ENCODE data around the gene PCDH15.

PCDH15 gene

GRCh38 chr10:54708591-54708990 lies 92.4 kb downstream of the PCDH15 start:
- DNase-seq (ENCODE audit: low read depth in 2 of 2, low spot score in 1 of 2) = no peak

GRCh38 chr10:54708021-54708420 lies 93.0 kb downstream of the PCDH15 start:
- DNase-seq (ENCODE audit: low read depth in 2 of 2, low spot score in 1 of 2) = no peak

DNA sequence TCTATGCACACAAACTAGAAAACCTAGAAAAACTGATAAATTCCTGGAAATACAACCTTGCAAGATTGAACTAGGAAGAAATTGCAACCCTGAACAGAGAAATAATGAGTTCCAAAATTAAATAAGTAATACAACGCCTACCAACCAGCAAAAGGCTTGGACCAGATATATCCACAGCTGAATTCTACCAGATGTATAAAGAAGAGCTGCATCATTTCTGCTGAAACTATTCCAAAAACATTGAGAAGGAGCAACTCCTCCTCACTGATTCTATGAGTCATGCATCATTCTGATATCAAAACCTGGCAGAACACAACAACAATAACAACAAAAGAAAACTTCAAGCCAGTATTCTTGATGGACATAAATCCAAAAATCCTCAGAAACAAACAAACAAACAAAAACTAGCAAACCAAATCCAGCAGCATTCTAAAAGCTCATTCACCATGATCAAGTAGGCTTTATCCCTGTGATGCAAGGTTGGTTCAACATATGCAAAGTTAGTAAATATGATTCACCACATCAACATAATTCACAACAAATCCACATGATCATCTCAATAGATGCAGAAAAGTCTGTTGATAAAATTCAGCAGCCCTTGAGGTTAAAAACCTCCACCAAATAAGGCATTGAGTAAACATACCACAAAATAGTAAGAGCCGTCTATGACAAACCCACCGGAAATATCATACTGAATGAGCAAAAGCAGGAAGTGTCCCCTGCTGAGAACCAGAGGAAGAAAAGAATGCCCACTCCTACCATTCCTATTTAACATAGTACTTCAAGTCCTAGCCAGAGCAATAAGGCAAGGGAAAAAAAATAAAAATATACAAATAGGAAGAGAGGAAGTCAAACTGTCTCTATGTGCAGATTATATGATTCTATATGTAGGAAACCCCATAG lies 98.2 kb downstream of the PCDH15 start:
- DNase-seq (ENCODE audit: low read depth in 2 of 2, low spot score in 1 of 2) = no peak

- no peak for DNase-seq (ENCODE audit: low read depth in 2 of 2, low spot score in 1 of 2)
Measured at GRCh38 chr10:54691331-54691730, 109.7 kb downstream of the PCDH15 start.

DNA sequence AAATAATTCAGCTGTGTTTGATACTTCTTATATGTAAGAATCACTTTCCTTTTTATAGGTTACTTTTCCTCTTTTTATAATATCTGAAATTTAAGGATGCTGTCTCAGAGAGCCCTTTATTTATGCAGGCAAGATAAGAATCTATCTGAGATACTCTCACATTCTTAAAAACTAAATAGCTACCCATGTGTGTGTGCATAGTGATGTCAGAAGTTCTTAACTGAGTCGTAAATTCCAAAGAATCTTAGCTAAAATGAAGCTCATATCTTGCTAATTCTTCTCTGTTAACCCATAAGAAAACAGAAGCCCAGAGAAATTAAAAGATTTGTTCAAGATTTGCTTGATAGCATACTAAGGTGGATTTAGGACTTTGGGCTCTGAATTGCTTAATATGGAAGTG lies 118.5 kb downstream of the PCDH15 start:
- no peak for DNase-seq (ENCODE audit: low read depth in 2 of 2, low spot score in 1 of 2)

DNA sequence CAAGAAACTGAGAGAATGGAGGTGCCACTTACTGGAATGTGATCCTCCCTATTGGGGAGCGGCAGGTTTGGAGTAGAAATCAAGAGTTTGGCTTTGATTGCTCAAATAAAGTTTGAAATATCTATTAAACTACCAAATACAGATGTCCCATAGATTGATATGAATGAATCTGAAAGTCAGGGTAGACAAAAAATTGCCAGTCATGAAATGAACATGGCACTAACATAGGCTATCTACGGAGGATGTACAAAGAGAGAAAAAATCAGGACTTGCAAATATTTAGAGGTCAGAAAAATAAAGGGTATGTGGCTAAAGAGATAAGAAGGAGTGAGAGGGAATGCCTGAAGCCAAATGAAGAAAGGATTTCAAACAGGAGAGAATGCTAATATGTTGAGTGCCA lies 119.9 kb downstream of the PCDH15 start:
- no peak for DNase-seq (ENCODE audit: low read depth in 2 of 2, low spot score in 1 of 2)

GRCh38 chr10:54667136-54667535 lies 133.9 kb downstream of the PCDH15 start:
- no peak for DNase-seq (ENCODE audit: low read depth in 2 of 2, low spot score in 1 of 2)

- DNase-seq (ENCODE audit: low read depth in 2 of 2, low spot score in 1 of 2) = no peak
Measured at GRCh38 chr10:54666192-54666591, 134.8 kb downstream of the PCDH15 start.

DNA sequence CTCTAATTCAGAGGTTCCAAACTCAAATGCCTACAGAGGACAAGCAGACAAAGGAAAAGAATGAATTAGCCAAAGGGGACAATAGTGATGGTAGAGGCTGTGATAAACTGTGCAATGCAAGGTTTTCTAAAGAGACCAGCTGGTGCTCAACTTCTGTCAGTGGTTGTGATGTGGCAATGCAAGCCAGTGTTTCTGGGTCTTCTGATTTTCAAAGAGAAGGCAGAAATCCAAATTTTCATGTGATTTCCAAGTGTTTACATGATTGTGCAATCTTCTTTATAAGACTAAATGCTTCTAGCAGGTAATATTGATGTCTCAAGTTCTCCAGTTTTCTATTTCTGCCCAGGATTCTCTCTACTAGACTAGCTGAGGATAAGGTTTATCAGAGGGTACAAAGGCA lies 135.9 kb downstream of the PCDH15 start:
- no peak for DNase-seq (ENCODE audit: low read depth in 2 of 2, low spot score in 1 of 2)

DNA sequence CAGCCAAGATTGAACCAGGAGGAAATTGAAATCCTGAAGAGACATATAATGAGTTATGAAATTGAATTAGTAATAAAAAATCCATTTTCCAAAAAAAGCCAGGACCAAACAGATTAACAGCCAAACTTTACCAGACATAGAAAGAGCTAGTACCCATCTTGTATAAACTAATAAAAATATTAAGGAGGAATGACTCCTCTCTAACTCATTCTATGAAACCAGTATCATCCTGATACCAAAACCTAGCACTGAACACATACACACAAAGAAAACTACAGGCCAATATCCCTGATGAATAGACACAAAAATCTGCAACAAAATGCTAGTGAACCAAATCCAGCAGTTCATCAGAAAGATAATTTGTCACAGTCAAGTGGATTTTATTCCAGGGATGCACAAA lies 140.6 kb downstream of the PCDH15 start:
- DNase-seq (ENCODE audit: low read depth in 2 of 2, low spot score in 1 of 2) = no peak

DNA sequence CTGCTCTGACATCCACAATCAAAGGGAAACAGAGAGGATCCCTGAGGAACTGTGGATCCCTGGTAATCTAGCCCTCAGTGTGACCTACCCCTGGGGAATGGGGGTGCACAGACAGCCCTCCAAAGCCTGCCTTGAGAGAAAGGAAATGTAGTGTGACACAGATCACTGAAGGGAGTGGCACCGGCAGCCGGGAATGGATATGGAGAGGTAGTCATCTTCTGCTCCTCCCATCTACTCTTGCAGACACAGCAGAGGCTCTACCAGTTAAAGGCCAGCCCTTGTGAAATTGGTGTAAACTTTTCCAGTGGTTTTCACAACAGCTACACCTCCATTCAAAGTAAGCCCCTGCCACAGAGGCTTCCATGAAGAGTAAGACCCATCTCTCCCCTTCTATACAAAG lies 144.4 kb downstream of the PCDH15 start:
- no peak for DNase-seq (ENCODE audit: low read depth in 2 of 2, low spot score in 1 of 2)

DNA sequence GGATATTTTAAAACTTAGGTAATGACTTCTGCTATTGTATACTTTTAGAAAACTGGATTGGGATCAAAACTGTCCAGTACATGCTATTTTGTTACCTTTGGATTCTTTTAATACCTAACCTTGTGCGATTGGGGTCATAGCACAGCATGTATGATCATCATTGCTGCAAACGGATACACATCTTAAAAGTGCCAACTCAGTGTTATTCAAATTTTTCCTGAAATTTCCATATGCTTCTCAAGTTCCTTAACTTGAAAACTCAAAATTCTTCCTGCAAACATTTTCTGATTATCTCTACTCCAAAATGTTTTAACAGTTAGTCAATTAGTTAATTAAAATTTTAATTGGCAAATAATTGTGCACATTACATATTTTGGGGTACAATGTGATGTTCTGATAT lies 147.5 kb downstream of the PCDH15 start:
- no peak for DNase-seq (ENCODE audit: low read depth in 2 of 2, low spot score in 1 of 2)

GRCh38 chr10:54650547-54650946 lies 150.5 kb downstream of the PCDH15 start:
- no peak for DNase-seq (ENCODE audit: low read depth in 2 of 2, low spot score in 1 of 2)

DNA sequence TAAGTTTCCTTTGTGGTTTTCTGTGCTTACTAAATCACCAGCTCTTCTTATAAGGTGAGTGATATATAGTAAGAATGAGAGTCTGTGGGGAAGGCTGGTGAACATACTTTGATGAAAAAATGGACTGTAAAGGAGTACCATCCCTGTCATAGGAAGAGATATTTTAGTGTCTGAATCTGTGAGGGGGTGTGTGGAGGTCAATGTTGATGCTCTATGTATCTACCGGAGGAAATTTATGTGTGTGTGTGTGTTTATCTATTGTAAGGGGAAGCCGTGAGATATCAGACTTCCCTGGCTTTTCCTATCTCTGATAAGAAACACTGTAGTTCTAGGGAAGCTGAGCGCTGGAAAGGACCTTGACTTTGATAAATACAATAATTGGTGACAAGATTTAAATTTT lies 179.0 kb downstream of the PCDH15 start:
- no peak for DNase-seq (ENCODE audit: low read depth in 2 of 2, low spot score in 1 of 2)

GRCh38 chr10:54620352-54620751 lies 180.7 kb downstream of the PCDH15 start:
- no peak for DNase-seq (ENCODE audit: low read depth in 2 of 2, low spot score in 1 of 2)

DNA sequence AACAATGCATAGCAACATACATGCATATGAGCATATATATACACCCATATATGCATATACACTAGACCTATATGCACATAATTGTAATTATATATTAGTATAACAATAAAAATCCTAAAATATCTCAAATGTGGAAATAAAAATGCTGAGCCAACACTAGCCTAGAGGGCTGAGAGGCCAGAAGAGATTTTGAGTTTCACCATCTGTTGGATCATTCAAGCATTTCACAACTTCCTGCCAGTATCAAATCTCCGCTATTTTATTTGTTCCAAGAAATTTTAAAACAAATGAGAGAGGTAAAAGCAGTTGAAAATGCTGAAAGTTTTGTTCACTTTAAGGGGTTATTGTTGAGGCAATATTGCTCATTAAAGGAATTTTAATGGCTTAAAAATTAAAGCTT lies 187.0 kb downstream of the PCDH15 start:
- DNase-seq (ENCODE audit: low read depth in 2 of 2, low spot score in 1 of 2) = no peak

- DNase-seq (ENCODE audit: low read depth in 2 of 2, low spot score in 1 of 2) = no peak
Measured at GRCh38 chr10:54613162-54613561, 187.9 kb downstream of the PCDH15 start.

GRCh38 chr10:54609423-54609822 lies 191.6 kb downstream of the PCDH15 start:
- no peak for DNase-seq (ENCODE audit: low read depth in 2 of 2, low spot score in 1 of 2)

DNA sequence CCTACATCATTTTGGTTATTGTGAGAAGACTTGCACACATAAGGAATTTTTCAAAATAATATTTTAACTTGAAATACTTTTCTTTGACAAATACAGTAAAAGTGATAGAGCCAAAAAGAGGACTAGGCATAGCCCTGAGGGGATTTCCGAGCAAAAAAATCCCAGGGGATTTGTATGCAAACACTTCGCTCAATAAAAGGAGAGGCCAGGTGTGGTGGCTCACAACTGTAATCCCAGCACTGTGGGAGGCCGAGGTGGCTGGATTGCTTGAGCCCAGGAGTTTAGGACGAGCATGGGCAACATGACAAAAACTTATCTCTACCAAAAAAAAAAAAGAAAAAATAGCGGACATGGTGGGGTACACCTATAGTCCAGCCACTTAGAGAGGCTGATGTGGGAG lies 193.0 kb downstream of the PCDH15 start:
- no peak for DNase-seq (ENCODE audit: low read depth in 2 of 2, low spot score in 1 of 2)

DNA sequence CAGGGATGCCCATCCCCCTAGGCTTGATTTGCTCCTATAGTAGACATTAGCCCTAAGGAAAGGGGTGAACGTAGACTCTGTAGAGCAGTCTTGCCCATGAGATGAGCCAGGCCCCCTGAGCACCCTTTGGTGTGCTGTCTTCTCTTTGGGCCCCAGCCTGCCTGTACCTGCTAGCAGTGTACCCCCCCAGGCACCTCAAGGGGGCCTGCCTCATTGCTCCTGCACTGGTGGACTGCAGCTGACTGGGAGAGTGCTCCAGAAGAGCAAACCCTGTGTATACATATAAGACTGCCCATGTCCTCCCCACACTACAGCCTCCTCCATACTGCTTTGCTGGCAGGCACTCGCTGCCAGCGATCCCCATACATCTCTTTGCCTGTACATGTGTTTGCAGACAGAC lies 206.7 kb downstream of the PCDH15 start:
- no peak for DNase-seq (ENCODE audit: low read depth in 2 of 2, low spot score in 1 of 2)

GRCh38 chr10:54587971-54588370 lies 213.1 kb downstream of the PCDH15 start:
- DNase-seq (ENCODE audit: low read depth in 2 of 2, low spot score in 1 of 2) = no peak

DNA sequence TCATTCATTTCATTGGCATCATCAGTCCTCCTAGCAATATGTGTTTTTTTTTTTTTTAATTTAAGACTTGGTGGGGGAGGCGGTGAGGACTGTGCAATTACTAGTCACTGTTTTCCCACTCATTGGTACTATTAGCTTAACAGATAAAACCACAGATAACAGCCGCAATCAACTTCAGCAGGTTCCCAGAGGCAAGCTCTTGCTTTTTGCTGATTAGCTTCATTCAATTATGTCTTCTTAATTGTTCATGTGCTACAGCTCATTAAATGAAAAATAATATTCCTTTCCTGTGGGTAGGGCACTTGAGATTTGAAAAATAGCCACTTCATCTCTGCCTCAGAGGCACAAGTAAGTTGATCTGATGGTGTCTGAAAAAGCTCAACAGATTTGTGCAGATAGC lies 215.5 kb downstream of the PCDH15 start:
- no peak for DNase-seq (ENCODE audit: low read depth in 2 of 2, low spot score in 1 of 2)

DNA sequence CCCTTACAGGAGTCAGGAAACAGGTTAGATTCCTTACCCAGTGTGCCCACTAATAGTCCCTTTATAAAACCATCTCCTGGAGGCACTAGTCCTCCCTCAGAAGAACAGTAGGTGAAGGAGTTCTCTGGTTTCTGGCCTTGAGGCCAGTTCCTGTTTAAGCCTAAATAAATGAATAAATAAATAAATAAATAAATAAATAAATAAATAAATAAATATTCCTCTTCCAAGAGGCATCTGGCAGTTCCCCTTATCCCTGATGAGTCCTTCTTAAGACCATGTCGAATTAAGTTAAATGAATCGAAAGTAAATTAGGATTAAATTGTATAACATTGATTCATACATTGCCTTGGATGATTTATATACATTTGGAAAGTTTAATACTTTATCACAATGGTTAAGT lies 223.3 kb downstream of the PCDH15 start:
- no peak for DNase-seq (ENCODE audit: low read depth in 2 of 2, low spot score in 1 of 2)
